Ovary (tissue), 9 donors: ENCODE measurements around the gene MTR. TPM values are rescaled to one million over a fixed set of nuclear protein-coding genes. Genes with fewer than 3 reads are reported as not detected.
"Not testable (repeated sequence)": the region's sequence is repeated elsewhere in the genome, so short reads cannot be mapped to it uniquely, and the experiment has no call there.

Experiments used
- DNase-seq, 5 donors: peaks; one replicate each; pipeline ENCODE4 v3.0.0-alpha.2; 2019 to 2020
- H3K27ac ChIP-seq, 2 donors: fragments of 200-600 bp; one replicate each; pipeline versions ENCODE4 v1.5.1 to v1.8.0; 2019 to 2022
- H3K27me3 ChIP-seq: fragments of 200-600 bp; one replicate; pipeline ENCODE4 v1.8.0; 2022
- H3K36me3 ChIP-seq: fragments of 200-600 bp; sonication (generic); one replicate; pipeline ENCODE4 v1.5.1; 2019
- H3K4me1 ChIP-seq: one replicate; pipeline ENCODE4 v1.8.1; 2013; ENCODE audit warnings: mild to moderate bottlenecking, moderate library complexity; ENCODE audit not compliant: insufficient read depth
- H3K4me3 ChIP-seq: fragments of 200-600 bp; sonication (generic); one replicate; pipeline ENCODE4 v1.5.1; 2017
- H3K9me3 ChIP-seq, 2 donors: fragments of 200-600 bp in 1 of 2; sonication (generic) in 1 of 2; one replicate each; pipeline versions ENCODE4 v1.5.1 to v1.8.1; 2013 to 2019; ENCODE audit warnings: mild to moderate bottlenecking in 1 of 2, moderate library complexity in 1 of 2
- EP300 ChIP-seq: sonication (generic); formaldehyde crosslinking; IDR thresholded peaks from one replicate; pipeline ENCODE4 v1.6.1; 2017; ENCODE audit warnings: antibody characterized with exemption
- POLR2A ChIP-seq: fragments of 450-650 bp; IDR thresholded peaks from one replicate; pipeline ENCODE4 v1.6.1; 2017; ENCODE audit warnings: antibody characterized with exemption, mild to moderate bottlenecking, moderate library complexity
- WGBS, 3 donors: extraction: QIAGEN DNeasy Blood & Tissue Kit in 1 of 3; methylation state at CpG; one replicate each; pipeline versions ENCODE4 v1.1.5 to v1.1.7; 2013 to 2017; 5-methylcytosine and 5-hydroxymethylcytosine counted together
- intact Hi-C, 4 donors: fragments of 100-400 bp; cut with DNase I; formaldehyde crosslinking; loops; one replicate each; pipeline versions ENCODE4 v1.11.0 to v1.15.1; 2022 to 2023
- polyA plus RNA-seq, 2 donors: library from polyadenylated mRNA; stranded (reverse); fragments of 200-250 nt in 1 of 2; fragments of 350-450 nt in 1 of 2; fragmentation: Illumina TruSeq in 1 of 2; extraction: RNeasy Lipid Tissue Mini Kit (QIAGEN cat#74804) in 1 of 2; gene quantifications; one replicate each; pipeline ENCODE4 v1.2.3, GENCODE V29; 2013 to 2014
- total RNA-seq, 7 donors: library from RNA; depleted of rRNA in 2 of 7; stranded (reverse); fragments of >200 nt in 2 of 7; fragmentation: NEBNext Ultra II Directional in 3 of 7; extraction: Animal tissue kit (Norgen Biotek cat#: 25700) in 3 of 7; gene quantifications; one replicate each; pipeline versions ENCODE4 v1.1.0 to v1.2.4, GENCODE V29; 2016 to 2023
- TF ChIP-seq, protein P1 (sequence below), 3 donors: fragments of 450-650 bp in 2 of 3; fragments of 200-600 bp in 1 of 3; IDR thresholded peaks; one replicate each; pipeline versions ENCODE4 v1.5.1 to v1.8.0; 2016 to 2022; ENCODE audit warnings: antibody characterized with exemption in 3 of 3, mild to moderate bottlenecking in 1 of 3
- donor health status: DM: no; HTN: no; CAD: no; lungs with moderate emphysema.
- donor health status: DM: no; HTN: no; CAD: no.
- donor health status: Bipolar disorder and iron deficiency.
- donor health status: DM: yes; HTN: yes; CAD: no.
- donor health status: DM: no; HTN: no; CAD: no.
- donor health status: DM: yes; HTN: yes; CAD: no.

The MTR gene
- total and polyA plus RNA-seq, 9 donors: 10.2 to 60.8 (median 49.5) TPM

- no peak for DNase-seq
- no peaks in the 10 kb centered on the region for H3K27me3 ChIP-seq
- no peaks in the 10 kb centered on the region for H3K9me3 ChIP-seq
- 89 to 97% (median 95%) methylated on average over 3 of the region's 3 CpGs for WGBS, 3 donors
- TF ChIP-seq EP300 (no peak), POLR2A (no peak)
- TF ChIP-seq, protein P1, sequence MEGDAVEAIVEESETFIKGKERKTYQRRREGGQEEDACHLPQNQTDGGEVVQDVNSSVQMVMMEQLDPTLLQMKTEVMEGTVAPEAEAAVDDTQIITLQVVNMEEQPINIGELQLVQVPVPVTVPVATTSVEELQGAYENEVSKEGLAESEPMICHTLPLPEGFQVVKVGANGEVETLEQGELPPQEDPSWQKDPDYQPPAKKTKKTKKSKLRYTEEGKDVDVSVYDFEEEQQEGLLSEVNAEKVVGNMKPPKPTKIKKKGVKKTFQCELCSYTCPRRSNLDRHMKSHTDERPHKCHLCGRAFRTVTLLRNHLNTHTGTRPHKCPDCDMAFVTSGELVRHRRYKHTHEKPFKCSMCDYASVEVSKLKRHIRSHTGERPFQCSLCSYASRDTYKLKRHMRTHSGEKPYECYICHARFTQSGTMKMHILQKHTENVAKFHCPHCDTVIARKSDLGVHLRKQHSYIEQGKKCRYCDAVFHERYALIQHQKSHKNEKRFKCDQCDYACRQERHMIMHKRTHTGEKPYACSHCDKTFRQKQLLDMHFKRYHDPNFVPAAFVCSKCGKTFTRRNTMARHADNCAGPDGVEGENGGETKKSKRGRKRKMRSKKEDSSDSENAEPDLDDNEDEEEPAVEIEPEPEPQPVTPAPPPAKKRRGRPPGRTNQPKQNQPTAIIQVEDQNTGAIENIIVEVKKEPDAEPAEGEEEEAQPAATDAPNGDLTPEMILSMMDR (IDR thresholded peaks at IDR 0.05): no peak
- no peak overlapping the region for H3K27ac ChIP-seq
- H3K4me3 ChIP-seq: no peak overlapping the region
- intact Hi-C loops: no loop called here
- H3K36me3 ChIP-seq: no peaks in the 10 kb centered on the region
- H3K4me1 ChIP-seq: no peaks in the 10 kb centered on the region
These were observed 56.8 kb downstream of the MTR start for GRCh38 chr1:236851871-236852270.

- H3K27me3 ChIP-seq: no peaks in the 10 kb centered on the region
- TF ChIP-seq EP300 (no peak), POLR2A (no peak)
- TF ChIP-seq, protein P1 (IDR thresholded peaks at IDR 0.05): no peak
- DNase-seq: no peak
- no peak overlapping the region for H3K27ac ChIP-seq
- intact Hi-C loops: no loop called here
- H3K4me1 ChIP-seq: no peaks in the 10 kb centered on the region
- H3K36me3 ChIP-seq: no peaks in the 10 kb centered on the region
- no peaks in the 10 kb centered on the region for H3K9me3 ChIP-seq
- 80 to 87% (median 81%) methylated on average over 4 of the region's 4 CpGs for WGBS, 3 donors
- H3K4me3 ChIP-seq: no peak overlapping the region
These were observed 59.0 kb downstream of the MTR start for GRCh38 chr1:236853921-236854604.

DNA sequence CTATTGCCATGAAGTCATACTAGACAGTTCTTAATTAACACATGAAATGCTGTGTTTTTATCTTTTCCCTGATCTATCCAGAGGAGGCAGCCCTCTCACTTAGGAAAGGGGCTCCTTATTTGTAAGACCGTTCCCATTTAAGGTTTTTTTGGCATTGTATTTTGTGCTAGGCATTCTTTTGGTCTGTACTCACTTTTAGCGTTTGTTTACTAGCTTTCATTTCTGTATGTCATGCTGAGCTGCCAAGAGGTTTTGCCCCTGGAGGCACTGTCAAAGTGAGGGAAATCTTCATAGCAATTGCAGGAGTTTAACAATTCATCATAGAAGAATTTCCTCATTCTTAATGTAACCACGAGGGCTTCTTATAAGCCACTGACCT, 59.5 kb downstream of the MTR start:
- intact Hi-C loops: no loop called here
- no peak for DNase-seq
- Histone ChIP-seq H3K4me3 (no peak overlapping the region), H3K27ac (no peak overlapping the region), H3K9me3 (no peaks in the 10 kb centered on the region), H3K36me3 (no peaks in the 10 kb centered on the region), H3K27me3 (no peaks in the 10 kb centered on the region), H3K4me1 (no peaks in the 10 kb centered on the region)
- 56 to 69% (median 62%) methylated on average over 3 of the region's 3 CpGs for WGBS, 3 donors
- no peak for TF ChIP-seq EP300
- no peak for TF ChIP-seq POLR2A

GRCh38 chr1:236856649-236857048, 61.6 kb downstream of the MTR start:
- H3K9me3 ChIP-seq, intact Hi-C loops, H3K4me1 ChIP-seq, H3K27me3 ChIP-seq, DNase-seq, H3K27ac ChIP-seq, H3K4me3 ChIP-seq, H3K36me3 ChIP-seq: not testable (repeated sequence)
- 94 to 96% (median 95%) methylated on average over 4 of the region's 4 CpGs for WGBS, 3 donors

DNA sequence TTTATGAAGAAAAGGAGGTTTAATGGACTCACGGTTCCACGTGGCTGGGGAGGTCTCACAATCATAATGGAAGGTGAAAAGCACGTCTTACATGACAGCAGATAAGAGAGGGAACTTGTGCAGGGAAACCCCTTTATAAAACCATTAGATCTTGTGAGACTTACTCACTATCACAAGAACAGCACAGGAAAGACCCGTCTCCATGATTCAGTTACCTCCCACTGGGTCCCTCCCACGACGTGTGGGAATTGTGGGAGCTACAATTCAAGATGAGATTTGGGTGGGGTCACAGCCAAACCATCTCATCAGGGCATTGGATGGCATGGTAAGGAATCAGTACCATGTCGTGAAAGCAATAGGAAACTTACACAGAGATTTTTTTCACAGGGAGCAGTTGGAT, 63.1 kb downstream of the MTR start:
- DNase-seq: no peak
- H3K4me1 ChIP-seq: peaks cover 3% of the 10 kb centered on the region
- intact Hi-C loops: no loop called here
- no peak overlapping the region for H3K27ac ChIP-seq
- H3K4me3 ChIP-seq: no peak overlapping the region
- no peaks in the 10 kb centered on the region for H3K36me3 ChIP-seq
- no peak for TF ChIP-seq POLR2A
- TF ChIP-seq, protein P1 (IDR thresholded peaks at IDR 0.05): no peak
- TF ChIP-seq EP300: no peak
- H3K27me3 ChIP-seq: no peaks in the 10 kb centered on the region
- H3K9me3 ChIP-seq: no peaks in the 10 kb centered on the region
- WGBS, 3 donors: 93 to 94% (median 94%) methylated on average over 7 of the region's 7 CpGs
